Parathyroid adenoma (tissue), 2 donors: ENCODE measurements around the gene GIPC3.

Experiments
- H2AFZ ChIP-seq: fragments of 300-600 bp; sonication (generic); one replicate; pipeline ENCODE4 v1.7.0; 2017; ENCODE audit warnings: antibody characterized with exemption, mild to moderate bottlenecking
- H3K27ac ChIP-seq: fragments of 300-600 bp; sonication (generic); one replicate; pipeline ENCODE4 v1.7.0; 2017
- H3K27me3 ChIP-seq: fragments of 300-600 bp; sonication (generic); one replicate; pipeline ENCODE4 v1.7.0; 2017; ENCODE audit warnings: low read length; ENCODE audit not compliant: control insufficient read depth, insufficient read depth
- H3K36me3 ChIP-seq: fragments of 300-600 bp; sonication (generic); one replicate; pipeline ENCODE4 v1.7.0; 2017; ENCODE audit warnings: low read length; ENCODE audit not compliant: control insufficient read depth, insufficient read depth
- H3K4me1 ChIP-seq: fragments of 300-600 bp; sonication (generic); one replicate; pipeline ENCODE4 v1.7.0; 2017; ENCODE audit warnings: control low read depth
- H3K4me2 ChIP-seq: fragments of 300-600 bp; sonication (generic); one replicate; pipeline ENCODE4 v1.7.0; 2017; ENCODE audit warnings: low read length
- H3K4me3 ChIP-seq: fragments of 300-600 bp; sonication (generic); one replicate; pipeline ENCODE4 v1.7.0; 2017; ENCODE audit warnings: low read depth, low read length
- H3K79me2 ChIP-seq: fragments of 300-600 bp; sonication (generic); one replicate; pipeline ENCODE4 v1.7.0; 2017; ENCODE audit warnings: control low read depth
- H3K9ac ChIP-seq: fragments of 300-600 bp; sonication (generic); one replicate; pipeline ENCODE4 v1.7.0; 2017; ENCODE audit warnings: mild to moderate bottlenecking
- H3K9me3 ChIP-seq: fragments of 300-600 bp; sonication (generic); one replicate; pipeline ENCODE4 v1.7.0; 2017; ENCODE audit warnings: low read length; ENCODE audit not compliant: control insufficient read depth
- TF ChIP-seq, protein P1 (sequence below): fragments of 300-600 bp; sonication (generic); IDR thresholded peaks from one replicate; pipeline ENCODE4 v1.7.0; 2017; ENCODE audit warnings: antibody characterized with exemption, mild to moderate bottlenecking
- donor health status: primary hyperparathyroidism.

GIPC3 gene

DNA sequence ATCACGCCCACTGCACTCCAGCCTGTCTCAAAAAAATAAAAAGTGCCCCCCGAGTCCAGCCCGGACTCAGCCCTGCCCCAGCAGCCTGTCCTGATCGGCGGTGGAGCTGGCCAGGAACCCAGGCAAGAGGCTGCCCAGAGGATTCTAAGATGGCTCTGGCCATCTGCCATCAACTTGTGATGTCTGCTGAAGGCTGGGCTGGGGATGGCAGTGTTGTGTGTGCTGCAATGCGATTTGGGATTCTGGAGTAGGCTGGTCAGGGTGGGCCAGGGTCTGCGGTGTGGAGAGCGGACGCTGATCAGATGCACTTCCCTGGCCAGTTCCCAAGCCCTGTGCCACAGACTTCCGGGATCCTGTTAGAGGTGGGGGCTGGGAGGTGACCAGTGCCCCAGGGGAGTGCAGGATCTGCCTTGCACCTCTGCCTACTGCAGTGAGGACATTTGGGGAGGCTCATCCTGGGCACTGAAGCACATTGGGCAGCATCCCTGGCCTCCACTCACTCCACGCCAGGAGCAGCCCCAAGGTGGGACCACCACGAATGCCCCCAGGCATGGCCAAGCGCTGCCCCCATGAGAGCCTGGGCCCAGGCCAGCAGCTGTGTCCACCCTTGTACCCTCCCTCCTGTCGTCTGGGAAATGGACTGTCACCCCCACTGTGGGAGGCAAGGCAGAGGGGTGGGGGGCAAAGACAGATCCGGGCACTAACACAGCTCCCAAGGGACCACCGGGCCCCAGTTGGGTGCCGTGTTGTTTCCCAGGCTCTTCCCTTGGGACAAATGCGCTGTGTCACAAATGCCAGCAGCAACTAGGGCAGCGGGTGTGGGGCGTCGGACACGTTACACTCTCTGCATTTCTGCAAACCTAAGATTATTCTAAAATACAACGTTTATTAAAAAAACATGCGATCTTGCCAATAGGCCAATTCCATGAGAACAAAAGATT is 24.8 kb downstream of the GIPC3 start:
- Histone ChIP-seq H3K27me3 (no peaks in the 10 kb centered on the region), H3K79me2 (no peaks in the 10 kb centered on the region), H3K4me1 (peaks cover 5% of the 10 kb centered on the region), H2AFZ (no peak overlapping the region), H3K4me3 (no peak overlapping the region), H3K4me2 (no peak overlapping the region), H3K9me3 (no peaks in the 10 kb centered on the region), H3K36me3 (no peaks in the 10 kb centered on the region), H3K9ac (no peak overlapping the region), H3K27ac (no peak overlapping the region)
- TF ChIP-seq, protein P1, sequence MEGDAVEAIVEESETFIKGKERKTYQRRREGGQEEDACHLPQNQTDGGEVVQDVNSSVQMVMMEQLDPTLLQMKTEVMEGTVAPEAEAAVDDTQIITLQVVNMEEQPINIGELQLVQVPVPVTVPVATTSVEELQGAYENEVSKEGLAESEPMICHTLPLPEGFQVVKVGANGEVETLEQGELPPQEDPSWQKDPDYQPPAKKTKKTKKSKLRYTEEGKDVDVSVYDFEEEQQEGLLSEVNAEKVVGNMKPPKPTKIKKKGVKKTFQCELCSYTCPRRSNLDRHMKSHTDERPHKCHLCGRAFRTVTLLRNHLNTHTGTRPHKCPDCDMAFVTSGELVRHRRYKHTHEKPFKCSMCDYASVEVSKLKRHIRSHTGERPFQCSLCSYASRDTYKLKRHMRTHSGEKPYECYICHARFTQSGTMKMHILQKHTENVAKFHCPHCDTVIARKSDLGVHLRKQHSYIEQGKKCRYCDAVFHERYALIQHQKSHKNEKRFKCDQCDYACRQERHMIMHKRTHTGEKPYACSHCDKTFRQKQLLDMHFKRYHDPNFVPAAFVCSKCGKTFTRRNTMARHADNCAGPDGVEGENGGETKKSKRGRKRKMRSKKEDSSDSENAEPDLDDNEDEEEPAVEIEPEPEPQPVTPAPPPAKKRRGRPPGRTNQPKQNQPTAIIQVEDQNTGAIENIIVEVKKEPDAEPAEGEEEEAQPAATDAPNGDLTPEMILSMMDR: no peak

DNA sequence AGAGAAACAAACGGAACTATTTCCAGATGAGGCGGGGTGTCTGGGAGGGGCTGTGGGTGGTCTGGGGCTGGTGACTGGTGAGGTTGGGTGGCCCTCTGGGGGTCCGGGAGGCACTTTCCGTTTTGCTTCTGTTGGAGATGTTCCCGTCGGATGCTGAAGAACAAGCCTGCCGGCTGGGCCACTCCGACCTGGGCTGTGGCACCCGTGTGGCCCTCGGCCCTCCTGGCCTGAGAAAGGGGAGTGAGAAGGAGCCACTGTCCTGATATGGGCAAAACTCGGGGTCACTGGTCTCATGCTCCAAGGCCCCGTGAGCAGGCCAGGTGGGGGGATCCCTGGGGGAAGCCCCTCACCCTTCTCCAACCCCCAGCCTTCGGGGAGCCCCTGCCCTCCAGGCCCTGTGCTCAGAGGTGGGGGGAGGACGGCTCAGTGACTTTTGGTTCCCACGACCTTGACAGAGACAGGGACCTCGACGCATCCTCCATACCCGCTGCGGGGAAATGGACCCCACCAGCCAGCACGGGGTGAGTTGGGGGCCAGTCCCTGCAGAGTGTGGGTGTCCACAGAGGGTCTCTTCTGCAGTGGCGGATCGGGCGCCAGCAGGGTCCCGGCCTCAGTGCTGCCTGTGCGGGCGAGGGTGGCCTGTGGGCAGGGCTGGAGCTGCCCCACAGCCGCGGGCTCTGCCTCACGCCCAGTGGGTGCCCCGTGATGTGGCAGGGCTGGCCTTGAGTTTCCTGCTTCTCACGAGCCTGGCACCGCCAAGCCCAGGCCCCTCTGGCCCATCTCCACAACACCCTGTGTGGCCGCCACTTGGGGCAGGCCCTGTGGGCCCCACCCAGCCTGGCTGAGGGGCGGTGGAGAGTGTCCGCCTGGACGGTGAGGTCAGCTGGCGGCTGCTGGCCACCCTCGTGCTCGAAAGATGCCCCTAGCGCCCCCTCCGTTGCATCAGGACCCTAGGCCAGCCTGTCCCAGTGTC is 25.8 kb downstream of the GIPC3 start:
- no peaks in the 10 kb centered on the region for H3K9me3 ChIP-seq
- H3K79me2 ChIP-seq: no peaks in the 10 kb centered on the region
- H3K4me3 ChIP-seq: no peak overlapping the region
- no peak overlapping the region for H2AFZ ChIP-seq
- TF ChIP-seq, protein P1: no peak
- no peaks in the 10 kb centered on the region for H3K36me3 ChIP-seq
- no peak overlapping the region for H3K4me2 ChIP-seq
- peaks cover 3% of the 10 kb centered on the region for H3K4me1 ChIP-seq
- H3K27ac ChIP-seq: no peak overlapping the region
- no peak overlapping the region for H3K9ac ChIP-seq
- no peaks in the 10 kb centered on the region for H3K27me3 ChIP-seq

DNA sequence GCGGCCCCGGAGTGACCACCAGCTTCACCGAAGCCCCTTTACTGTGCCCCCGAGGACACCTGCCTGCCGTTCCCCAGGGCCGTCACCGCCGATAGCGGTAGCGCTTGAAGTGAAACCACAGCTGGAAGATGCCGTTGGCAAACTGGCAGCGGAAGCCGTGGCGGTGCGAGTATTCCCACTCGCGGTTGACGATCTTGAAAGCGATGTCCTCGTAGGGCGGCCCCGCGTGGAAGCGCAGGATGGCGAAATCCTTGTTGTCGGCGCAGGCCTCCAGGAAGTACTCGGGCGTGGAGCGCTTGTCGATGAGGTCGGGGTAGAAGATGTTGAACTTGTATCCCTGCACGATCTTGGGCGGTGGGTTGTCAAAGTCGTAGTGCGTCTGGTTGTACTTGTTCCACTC is 26.6 kb downstream of the GIPC3 start:
- no peak overlapping the region for H2AFZ ChIP-seq
- H3K79me2 ChIP-seq: no peaks in the 10 kb centered on the region
- H3K27me3 ChIP-seq: no peaks in the 10 kb centered on the region
- no peak overlapping the region for H3K4me2 ChIP-seq
- no peak overlapping the region for H3K9ac ChIP-seq
- peaks cover 3% of the 10 kb centered on the region for H3K4me1 ChIP-seq
- no peaks in the 10 kb centered on the region for H3K36me3 ChIP-seq
- H3K9me3 ChIP-seq: no peaks in the 10 kb centered on the region
- H3K27ac ChIP-seq: no peak overlapping the region
- no peak overlapping the region for H3K4me3 ChIP-seq
- TF ChIP-seq, protein P1: no peak

DNA sequence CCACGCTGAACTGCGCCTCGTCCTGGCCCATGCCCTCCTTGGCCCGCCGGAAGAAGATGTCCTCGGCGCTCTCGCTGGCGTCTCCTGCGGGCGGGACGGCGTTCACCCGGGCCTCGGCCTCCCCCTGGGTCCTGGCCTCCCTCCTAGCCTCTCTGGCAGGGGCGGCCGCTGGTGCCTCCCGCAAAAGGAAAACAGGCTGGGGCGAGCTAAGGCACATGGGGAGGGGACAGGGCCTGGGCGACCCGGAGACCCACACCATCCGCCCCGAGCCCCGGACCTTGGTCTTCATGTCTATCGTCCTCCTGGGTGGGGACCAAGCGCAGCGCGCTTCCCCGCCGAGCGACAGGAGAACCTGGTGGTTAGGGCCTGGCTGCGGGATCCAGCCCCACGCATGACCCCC is 27.1 kb downstream of the GIPC3 start:
- no peak overlapping the region for H3K9ac ChIP-seq
- no peaks in the 10 kb centered on the region for H3K27me3 ChIP-seq
- no peak overlapping the region for H3K4me3 ChIP-seq
- no peak overlapping the region for H2AFZ ChIP-seq
- no peaks in the 10 kb centered on the region for H3K9me3 ChIP-seq
- H3K4me2 ChIP-seq: no peak overlapping the region
- H3K79me2 ChIP-seq: no peaks in the 10 kb centered on the region
- no peak overlapping the region for H3K27ac ChIP-seq
- TF ChIP-seq, protein P1: no peak
- no peaks in the 10 kb centered on the region for H3K36me3 ChIP-seq
- peaks cover 3% of the 10 kb centered on the region for H3K4me1 ChIP-seq
